H9 (cell line): ENCODE data around the gene SLC6A3. TPM values are rescaled to one million over a fixed set of nuclear protein-coding genes. Genes with fewer than 3 reads are reported as not detected.

Experiments used
- DNase-seq: peaks from one replicate; pipeline ENCODE4 v3.0.0-alpha.2; 2017
- H2AFZ ChIP-seq: one replicate; pipeline ENCODE4 v1.6.1; 2013; ENCODE audit warnings: mild to moderate bottlenecking, low read length, control low read depth, moderate library complexity
- H2AK5ac ChIP-seq: 2 replicates; pipeline ENCODE4 v1.6.1; 2013; ENCODE audit warnings: low read length, control low read depth, mixed read lengths; ENCODE audit not compliant: insufficient read length
- H2BK120ac ChIP-seq: one replicate; pipeline ENCODE4 v1.6.1; 2013; ENCODE audit warnings: low read depth, mild to moderate bottlenecking, low read length, control low read depth, inconsistent platforms; ENCODE audit not compliant: poor library complexity, severe bottlenecking
- H2BK12ac ChIP-seq: 2 replicates; pipeline ENCODE4 v1.6.1; 2013; ENCODE audit warnings: low read length, control low read depth, mixed read lengths, low read depth; ENCODE audit not compliant: insufficient read length
- H2BK15ac ChIP-seq: 2 replicates; pipeline ENCODE4 v1.6.1; 2013; ENCODE audit warnings: low read depth, low read length, control low read depth
- H2BK20ac ChIP-seq: one replicate; pipeline ENCODE4 v1.6.1; 2013; ENCODE audit warnings: low read depth, mild to moderate bottlenecking, low read length, control low read depth, inconsistent platforms; ENCODE audit not compliant: poor library complexity, severe bottlenecking
- H2BK5ac ChIP-seq: 2 replicates; pipeline ENCODE4 v1.6.1; 2013; ENCODE audit warnings: low read length, control low read depth, mixed read lengths; ENCODE audit not compliant: insufficient read length
- H3K14ac ChIP-seq: 2 replicates; pipeline ENCODE4 v1.6.1; 2013; ENCODE audit warnings: low read length, control low read depth; ENCODE audit not compliant: insufficient read depth
- H3K18ac ChIP-seq: 2 replicates; pipeline ENCODE4 v1.6.1; 2013; ENCODE audit warnings: low read depth, mild to moderate bottlenecking, mixed read lengths, low read length, control low read depth; ENCODE audit not compliant: insufficient read length
- H3K23ac ChIP-seq: 2 replicates; pipeline ENCODE4 v1.6.1; 2013; ENCODE audit warnings: low read length, control low read depth, mixed read lengths, low read depth; ENCODE audit not compliant: insufficient read length
- H3K23me2 ChIP-seq: 2 replicates; pipeline ENCODE4 v1.6.1; 2013; ENCODE audit warnings: low read depth, mild to moderate bottlenecking, mixed read lengths, low read length, control low read depth; ENCODE audit not compliant: insufficient read length, poor library complexity, severe bottlenecking
- H3K27ac ChIP-seq: 2 replicates; pipeline ENCODE4 v1.5.1; 2013; ENCODE audit warnings: low read length, control low read depth, mixed read lengths, low read depth; ENCODE audit not compliant: insufficient read length
- H3K27me3 ChIP-seq: 2 replicates; pipeline ENCODE4 v1.6.1; 2013; ENCODE audit warnings: low read length, control low read depth, inconsistent platforms; ENCODE audit not compliant: insufficient read depth
- H3K4ac ChIP-seq: 2 replicates; pipeline ENCODE4 v1.6.1; 2013; ENCODE audit warnings: low read depth, mild to moderate bottlenecking, control low read depth, inconsistent platforms, low read length, moderate library complexity
- H3K4me1 ChIP-seq: 2 replicates; pipeline ENCODE4 v1.6.1; 2013; ENCODE audit warnings: low read length, control low read depth, inconsistent platforms; ENCODE audit not compliant: insufficient read depth
- H3K4me2 ChIP-seq: 2 replicates; pipeline ENCODE4 v1.6.1; 2013; ENCODE audit warnings: low read length, control low read depth, mixed read lengths; ENCODE audit not compliant: insufficient read length, insufficient read depth
- H3K56ac ChIP-seq: 2 replicates; pipeline ENCODE4 v1.6.1; 2013; ENCODE audit warnings: low read depth, mild to moderate bottlenecking, mixed read lengths, low read length, control low read depth; ENCODE audit not compliant: insufficient read length
- H3K79me1 ChIP-seq: 2 replicates; pipeline ENCODE4 v1.6.1; 2013; ENCODE audit warnings: low read depth, mild to moderate bottlenecking, moderate library complexity, low read length, control low read depth, inconsistent platforms; ENCODE audit not compliant: insufficient read depth, poor library complexity, severe bottlenecking
- H3K79me2 ChIP-seq: 2 replicates; pipeline ENCODE4 v1.6.1; 2013; ENCODE audit warnings: low read length, control low read depth, inconsistent platforms; ENCODE audit not compliant: insufficient read depth
- H3K9ac ChIP-seq: 2 replicates; pipeline ENCODE4 v1.6.1; 2013; ENCODE audit warnings: low read length, control low read depth, mixed read lengths; ENCODE audit not compliant: insufficient read length; ENCODE audit errors: extremely low read depth
- H3K9me3 ChIP-seq: one replicate; pipeline ENCODE4 v1.6.1; 2013; ENCODE audit warnings: low read depth, low read length, inconsistent platforms; ENCODE audit not compliant: control insufficient read depth
- H3T11ph ChIP-seq: one replicate; pipeline ENCODE4 v1.6.1; 2013; ENCODE audit warnings: mild to moderate bottlenecking, low read length, control low read depth, inconsistent platforms
- H4K20me1 ChIP-seq: one replicate; pipeline ENCODE4 v1.6.1; 2013; ENCODE audit not compliant: control insufficient read depth, insufficient read length, insufficient read depth
- H4K5ac ChIP-seq: 2 replicates; pipeline ENCODE4 v1.6.1; 2013; ENCODE audit warnings: low read depth, mild to moderate bottlenecking, mixed read lengths, low read length, control low read depth; ENCODE audit not compliant: insufficient read length
- H4K8ac ChIP-seq: replicated peaks from 2 replicates; pipeline ENCODE4 v1.6.1; 2013; ENCODE audit warnings: low read length, control low read depth, mixed read lengths, low read depth; ENCODE audit not compliant: insufficient read length
- H4K91ac ChIP-seq: 2 replicates; pipeline ENCODE4 v1.6.1; 2013; ENCODE audit warnings: low read depth, mild to moderate bottlenecking, moderate library complexity, mixed read lengths, low read length, control low read depth; ENCODE audit not compliant: insufficient read length
- H3K27ac Mint-ChIP-seq, 3 experiments: 2 replicates in 2 of 3; 3 replicates in 1 of 3; pipeline ENCODE4 v1.8.0; 2020 to 2021; ENCODE audit warnings: mixed read lengths in 3 of 3, mild to moderate bottlenecking in 1 of 3, moderate library complexity in 1 of 3
- H3K27me3 Mint-ChIP-seq: 2 replicates; pipeline ENCODE4 v1.8.0; 2021; ENCODE audit warnings: low read depth, mild to moderate bottlenecking, moderate library complexity, mixed read lengths
- H3K36me3 Mint-ChIP-seq, 3 experiments: 2 replicates in 2 of 3; 3 replicates in 1 of 3; pipeline ENCODE4 v1.8.0; 2020 to 2021; ENCODE audit warnings: low read depth in 3 of 3, mixed read lengths in 3 of 3; ENCODE audit not compliant: insufficient read depth in 1 of 3
- H3K4me1 Mint-ChIP-seq, 2 experiments: 2 replicates each; pipeline ENCODE4 v1.8.0; 2020; ENCODE audit warnings: mixed read lengths in 2 of 2
- H3K4me3 Mint-ChIP-seq, 2 experiments: 2 replicates in 1 of 2; 3 replicates in 1 of 2; pipeline ENCODE4 v1.8.0; 2020 to 2021; ENCODE audit warnings: mild to moderate bottlenecking in 2 of 2, mixed read lengths in 2 of 2, moderate library complexity in 1 of 2
- H3K9me3 Mint-ChIP-seq, 2 experiments: 2 replicates in 1 of 2; 3 replicates in 1 of 2; pipeline ENCODE4 v1.8.0; 2020; ENCODE audit warnings: mild to moderate bottlenecking in 2 of 2, mixed read lengths in 2 of 2, moderate library complexity in 1 of 2
- CTCF ChIP-seq: fragments of 200-600 bp; sonication (generic); conservative IDR thresholded peaks from 3 replicates; pipeline ENCODE4 v1.8.0; 2021; ENCODE audit warnings: antibody characterized with exemption, mild to moderate bottlenecking
- WGBS: extraction: QIAGEN DNeasy Blood & Tissue Kit; methylation state at CpG from one replicate; pipeline ENCODE4 v1.1.7; 2013; ENCODE audit warnings: missing lambda C conversion rate, low lambda C conversion rate, mixed read lengths; ENCODE audit not compliant: insufficient read length; ENCODE audit errors: extremely low coverage; 5-methylcytosine and 5-hydroxymethylcytosine counted together
- total RNA-seq: library from RNA; stranded (reverse); gene quantifications from 2 replicates; pipeline ENCODE4 v1.2.1, GENCODE V29; 2021

The SLC6A3 gene
- total RNA-seq, 1 experiment from 2014 or later, result 0.61 TPM

- Histone ChIP-seq H4K91ac (no peak overlapping the region), H3K4me1 (no peaks in the 10 kb centered on the region), H4K5ac (no peak overlapping the region), H3K4ac (no peak overlapping the region), H3K27me3 (no peaks in the 10 kb centered on the region; the same call in 1 of the 2 replicates), H3K9me3 (no peaks in the 10 kb centered on the region), H3K14ac (no peak overlapping the region), H2BK15ac (no peak overlapping the region), H2BK120ac (no peak overlapping the region), H3K56ac (no peak overlapping the region), H2AFZ (no peak overlapping the region), H4K20me1 (peaks cover 3% of the 10 kb centered on the region), H3K9ac (no peak overlapping the region), H2BK12ac (no peak overlapping the region), H3K23me2 (no peaks in the 10 kb centered on the region), H2AK5ac (no peak overlapping the region), H3K4me2 (no peak overlapping the region), H3K79me1 (no peaks in the 10 kb centered on the region), H3K27ac (no peak overlapping the region), H3T11ph (no peak overlapping the region), H3K23ac (no peak overlapping the region), H2BK5ac (no peak overlapping the region), H3K79me2 (no peaks in the 10 kb centered on the region), H4K8ac (no peak overlapping the region), H3K18ac (no peak overlapping the region), H2BK20ac (no peak overlapping the region)
- Mint-ChIP-seq H3K36me3 (no peaks in the 10 kb centered on the region), H3K27ac (peak overlapping the region in 1 of 3 experiments; percentile 46; a peak in 1 of 7 replicates), H3K27me3 (peaks cover 63% of the 10 kb centered on the region), H3K4me3 (no peak overlapping the region), H3K9me3 (no peaks in the 10 kb centered on the region), H3K4me1 (peaks cover 7 to 10% of the 10 kb centered on the region in 2 experiments)
- no peak for DNase-seq
- no CpG with 5 or more reads among the region's 11 CpGs for WGBS
- no peak for TF ChIP-seq CTCF
Measured at GRCh38 chr5:1392261-1392660, 53.0 kb downstream of the SLC6A3 start.
